ENCODE results near the gene CACNA1D. TPM values are rescaled to one million over a fixed set of nuclear protein-coding genes. Genes with fewer than 3 reads are reported as not detected.

CACNA1D gene
- total RNA-seq, 1 donor from 2014 or later, result 0.95 TPM

- no peak overlapping the region for H3K27ac Mint-ChIP-seq (ENCODE audit: unreplicated experiment)
- H3K4me3 Mint-ChIP-seq (ENCODE audit: unreplicated experiment), result no peak overlapping the region
- no peaks in the 10 kb centered on the region for H3K9me3 Mint-ChIP-seq (ENCODE audit: low read depth)
- H3K27me3 Mint-ChIP-seq (ENCODE audit: low read depth), result peaks cover 7% of the 10 kb centered on the region
- H3K36me3 Mint-ChIP-seq (ENCODE audit: low read depth), result no peaks in the 10 kb centered on the region
- peaks cover 14% of the 10 kb centered on the region for H3K4me1 Mint-ChIP-seq (ENCODE audit: low read depth)
- no peak for TF ChIP-seq CTCF (IDR thresholded peaks at IDR 0.05)
- no peak for DNase-seq (ENCODE audit: low spot score)
Observed at GRCh38 chr3:53496984-53497383, 2.6 kb downstream of the CACNA1D start.

GRCh38 chr3:53498806-53499641 is 4.6 kb downstream of the CACNA1D start:
- TF ChIP-seq CTCF (IDR thresholded peaks at IDR 0.05), result no peak
- peaks cover 9% of the 10 kb centered on the region for H3K4me1 Mint-ChIP-seq (ENCODE audit: low read depth)
- H3K27ac Mint-ChIP-seq (ENCODE audit: unreplicated experiment), result no peak overlapping the region
- no peaks in the 10 kb centered on the region for H3K9me3 Mint-ChIP-seq (ENCODE audit: low read depth)
- DNase-seq (ENCODE audit: low spot score), result no peak
- peaks cover 14% of the 10 kb centered on the region for H3K27me3 Mint-ChIP-seq (ENCODE audit: low read depth)
- no peak overlapping the region for H3K4me3 Mint-ChIP-seq (ENCODE audit: unreplicated experiment)
- H3K36me3 Mint-ChIP-seq (ENCODE audit: low read depth), result no peaks in the 10 kb centered on the region

GRCh38 chr3:53500165-53500777 is 5.9 kb downstream of the CACNA1D start:
- no peaks in the 10 kb centered on the region for H3K36me3 Mint-ChIP-seq (ENCODE audit: low read depth)
- no peak overlapping the region for H3K27ac Mint-ChIP-seq (ENCODE audit: unreplicated experiment)
- H3K9me3 Mint-ChIP-seq (ENCODE audit: low read depth), result no peaks in the 10 kb centered on the region
- H3K27me3 Mint-ChIP-seq (ENCODE audit: low read depth), result peaks cover 14% of the 10 kb centered on the region
- no peak overlapping the region for H3K4me3 Mint-ChIP-seq (ENCODE audit: unreplicated experiment)
- no peak for DNase-seq (ENCODE audit: low spot score)
- TF ChIP-seq CTCF (IDR thresholded peaks at IDR 0.05), result no peak
- H3K4me1 Mint-ChIP-seq (ENCODE audit: low read depth), result peaks cover 5% of the 10 kb centered on the region

- TF ChIP-seq CTCF (IDR thresholded peaks at IDR 0.05), result no peak
- Mint-ChIP-seq H3K4me1 (ENCODE audit: low read depth) (no peaks in the 10 kb centered on the region), H3K27ac (ENCODE audit: unreplicated experiment) (no peak overlapping the region), H3K36me3 (ENCODE audit: low read depth) (no peaks in the 10 kb centered on the region), H3K9me3 (ENCODE audit: low read depth) (no peaks in the 10 kb centered on the region), H3K27me3 (ENCODE audit: low read depth) (peaks cover 17% of the 10 kb centered on the region), H3K4me3 (ENCODE audit: unreplicated experiment) (no peak overlapping the region)
- DNase-seq (ENCODE audit: low spot score), result no peak
Observed at GRCh38 chr3:53501178-53501577, 6.8 kb downstream of the CACNA1D start.

GRCh38 chr3:53502737-53503136 is 8.3 kb downstream of the CACNA1D start:
- peaks cover 13% of the 10 kb centered on the region for H3K27me3 Mint-ChIP-seq (ENCODE audit: low read depth)
- no peak for TF ChIP-seq CTCF (IDR thresholded peaks at IDR 0.05)
- DNase-seq (ENCODE audit: low spot score), result no peak
- no peaks in the 10 kb centered on the region for H3K36me3 Mint-ChIP-seq (ENCODE audit: low read depth)
- no peak overlapping the region for H3K27ac Mint-ChIP-seq (ENCODE audit: unreplicated experiment)
- H3K4me3 Mint-ChIP-seq (ENCODE audit: unreplicated experiment), result no peak overlapping the region
- no peaks in the 10 kb centered on the region for H3K4me1 Mint-ChIP-seq (ENCODE audit: low read depth)
- no peaks in the 10 kb centered on the region for H3K9me3 Mint-ChIP-seq (ENCODE audit: low read depth)
